GM21526 (cell line): ENCODE results near the gene NUP37.

Experiments used
- ATAC-seq: cut with Tn5 transposase; IDR thresholded peaks from one replicate; pipeline ENCODE4 v1.9.1; 2021; ENCODE audit warnings: moderate library complexity; ENCODE audit not compliant: unreplicated experiment, low FRiP score

The NUP37 gene

DNA sequence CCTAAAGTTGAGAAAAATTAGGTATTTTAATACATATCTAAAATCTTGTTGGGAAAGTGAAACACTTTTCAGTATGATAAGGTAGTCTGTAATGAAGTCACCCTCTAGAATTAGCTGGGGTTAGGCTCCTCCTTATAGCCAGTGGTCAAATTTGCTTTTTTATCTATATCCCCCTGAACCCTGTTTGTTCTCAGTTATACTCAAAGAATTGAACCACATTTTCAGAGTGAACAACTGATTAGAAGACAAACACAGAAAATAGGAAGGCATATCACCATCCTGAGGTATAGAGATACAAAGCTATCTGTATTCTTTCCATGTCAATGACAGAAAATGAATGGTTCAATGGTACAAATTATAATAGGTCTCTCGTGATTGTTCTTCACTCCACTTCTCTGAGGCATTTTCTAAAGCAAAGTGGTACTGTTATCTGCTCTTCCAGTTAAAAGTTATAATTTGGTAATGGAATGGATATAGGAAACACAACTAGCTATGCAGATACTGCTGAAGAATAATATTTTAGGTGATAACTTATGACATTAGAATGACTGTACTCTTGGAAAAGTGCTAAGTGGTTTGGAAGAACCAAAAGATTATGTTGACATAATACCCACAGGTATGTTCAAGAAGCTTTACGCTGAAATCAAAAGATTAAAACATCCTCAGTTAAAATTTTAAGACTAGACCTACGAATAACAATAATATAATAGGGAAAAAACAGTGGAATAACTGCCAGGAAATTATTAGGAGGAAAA is 85.7 kb downstream of the NUP37 start:
- ATAC-seq: no peak

DNA sequence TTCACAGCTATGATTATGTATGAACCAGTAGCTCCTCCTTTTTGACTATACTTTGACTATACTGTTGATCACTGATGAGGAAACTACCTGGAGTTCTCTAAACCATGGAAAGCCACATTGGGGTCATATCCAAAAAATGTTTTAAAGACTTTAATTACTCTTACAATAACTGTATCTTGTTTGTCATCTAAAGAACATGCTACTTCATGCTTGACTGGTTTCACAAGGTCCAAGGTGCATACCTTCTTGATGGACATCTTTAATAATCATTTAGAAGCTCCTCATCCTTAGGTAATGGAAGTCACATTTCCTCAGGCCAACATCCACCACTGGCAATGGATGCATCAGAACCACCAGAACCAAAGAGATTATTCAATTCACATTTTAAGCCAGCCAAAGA is 88.1 kb downstream of the NUP37 start:
- no peak for ATAC-seq

DNA sequence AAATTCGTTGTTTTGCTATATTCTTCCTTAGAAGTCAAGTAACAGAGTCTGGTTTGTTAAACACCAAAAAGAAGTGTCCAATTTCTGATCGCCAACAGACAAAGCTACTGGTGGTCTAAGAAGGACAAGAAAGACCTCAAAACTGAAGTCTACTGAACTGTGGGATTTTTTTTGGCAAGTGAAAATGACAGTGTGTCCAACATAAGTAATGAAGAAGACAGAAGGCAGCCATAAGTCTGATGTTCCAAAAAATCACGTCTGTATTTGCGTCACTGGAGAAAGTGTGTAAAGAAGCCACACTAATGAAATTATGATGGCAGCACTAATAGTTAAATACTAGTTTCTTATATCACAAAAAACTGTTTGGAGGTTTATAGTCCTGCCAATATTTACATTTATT is 90.8 kb downstream of the NUP37 start:
- no peak for ATAC-seq

DNA sequence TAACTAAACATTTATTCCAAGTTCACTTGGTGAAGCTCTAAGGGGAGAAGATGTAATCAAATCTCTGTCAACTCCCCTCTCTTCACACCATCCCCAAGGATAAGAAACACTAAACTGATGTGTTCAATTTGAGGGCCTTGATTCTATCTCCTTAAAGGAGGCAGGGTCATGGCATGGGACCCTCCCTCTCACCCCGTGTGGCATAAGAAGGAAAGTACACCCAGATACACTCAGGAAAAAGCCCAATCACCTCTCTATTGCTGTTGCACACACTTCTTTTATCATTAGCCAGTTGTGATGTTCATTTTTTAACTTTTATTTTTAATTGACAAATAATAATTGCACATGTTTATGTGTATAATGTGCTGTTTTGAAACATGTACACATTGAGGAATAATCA is 93.2 kb downstream of the NUP37 start:
- ATAC-seq: no peak

DNA sequence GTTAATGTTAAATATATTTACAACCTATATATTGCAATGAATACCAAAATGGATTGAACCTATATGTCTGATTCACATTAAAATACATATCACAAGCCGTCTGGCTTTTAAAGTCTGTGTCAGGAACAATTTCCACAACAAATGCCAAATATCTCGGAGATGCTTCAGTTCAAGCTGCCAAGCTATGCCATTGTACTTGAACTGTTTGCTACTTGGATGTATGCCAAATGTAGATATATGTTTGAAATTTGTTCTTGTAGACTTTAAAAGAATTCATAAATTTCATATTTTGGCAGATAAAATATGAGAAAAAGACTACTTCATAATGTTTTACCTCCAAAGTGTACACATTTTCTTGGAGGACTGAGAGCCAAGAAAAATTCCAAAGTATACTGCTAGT is 95.1 kb downstream of the NUP37 start:
- no peak for ATAC-seq

DNA sequence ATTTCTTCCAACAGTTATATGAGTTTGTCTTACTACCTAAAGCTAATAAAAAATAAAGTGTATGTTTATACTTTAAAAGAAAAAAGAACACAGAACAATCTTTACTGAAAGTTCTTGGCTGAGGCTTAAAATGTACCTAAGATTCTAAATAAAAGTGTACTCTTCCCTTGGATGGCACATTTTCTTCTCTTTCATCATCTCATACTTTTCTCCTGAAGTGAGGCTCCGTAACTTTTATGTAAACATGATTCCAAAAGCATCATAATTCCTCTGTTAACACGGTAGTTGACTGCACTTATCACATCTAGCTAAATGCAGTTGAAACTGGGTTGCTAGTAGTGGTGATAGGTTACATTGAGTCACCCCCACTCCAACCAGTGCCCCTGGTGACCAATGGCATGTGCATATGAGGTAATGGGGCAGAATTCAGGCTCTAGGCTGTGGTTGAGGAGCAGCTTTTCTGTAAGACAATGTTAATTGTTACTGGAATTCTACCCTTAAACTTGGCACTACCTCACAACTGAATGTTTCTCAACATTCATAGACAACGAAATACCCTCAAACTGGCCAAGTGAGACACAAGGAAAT is 96.5 kb downstream of the NUP37 start:
- no peak for ATAC-seq
